ENCODE data around the gene RHCE. TPM values are rescaled to one million over a fixed set of nuclear protein-coding genes. Genes with fewer than 3 reads are reported as not detected.

The RHCE gene
- total and polyA plus RNA-seq, 2 experiments from 2014 or later: 0.15 to 0.17 TPM

DNA sequence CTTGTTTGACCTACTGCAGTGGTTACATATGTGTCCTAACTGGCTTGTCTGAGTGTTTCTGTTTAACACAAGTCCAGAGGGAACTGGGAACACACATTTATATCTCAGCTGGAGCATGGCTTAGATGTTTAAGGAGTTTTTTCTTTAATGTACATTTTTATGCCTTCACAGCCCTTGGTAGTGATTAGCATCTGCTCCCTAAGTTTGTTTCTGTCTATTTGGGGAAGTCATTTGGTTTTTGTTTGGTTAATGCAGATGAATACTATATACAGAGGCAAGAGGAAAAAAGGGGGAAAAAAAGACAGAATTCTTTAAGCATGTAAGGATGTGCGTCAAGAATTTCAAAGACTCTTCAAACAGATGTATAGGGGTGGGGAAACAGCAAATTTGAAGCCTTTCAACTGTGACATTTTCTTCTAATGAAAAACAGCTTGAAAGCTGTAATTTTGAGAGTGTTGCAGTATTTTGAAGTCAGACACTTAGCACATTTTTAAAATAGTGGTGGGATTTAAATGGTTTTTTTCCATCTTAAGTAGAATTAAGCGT lies 25.4 kb upstream of the RHCE start:
- Histone ChIP-seq H3K4me3 (no peak overlapping the region), H3K9me2 (ENCODE audit: insufficient read depth) (no peaks in the 10 kb centered on the region), H3K27me3 (ENCODE audit: insufficient read depth) (no peaks in the 10 kb centered on the region), H3F3A (replicated peaks; ENCODE audit: low read depth) (no peaks in the 10 kb centered on the region), H3K27ac (ENCODE audit: low read depth) (no peak overlapping the region), H3K79me2 (replicated peaks; ENCODE audit: insufficient read depth) (peaks cover 7% of the 10 kb centered on the region), H2AFZ (no peak overlapping the region), H4K20me1 (replicated peaks; ENCODE audit: insufficient read depth) (peaks cover 15% of the 10 kb centered on the region), H3K36me3 (ENCODE audit: insufficient read depth) (no peaks in the 10 kb centered on the region), H3K4me2 (no peak overlapping the region), H3K4me1 (ENCODE audit: insufficient read depth) (peaks cover 30% of the 10 kb centered on the region)
- H3K4me1 Mint-ChIP-seq: peaks cover 22% of the 10 kb centered on the region
- H3K9me3 Mint-ChIP-seq: no peaks in the 10 kb centered on the region
- peaks cover 8% of the 10 kb centered on the region; the same call in 1 of the 3 replicates for H3K36me3 Mint-ChIP-seq (ENCODE audit: low read depth)
- no peaks in the 10 kb centered on the region for H3K27me3 Mint-ChIP-seq (ENCODE audit: insufficient read depth, low read depth, poor library complexity)
- no peak overlapping the region for H3K27ac Mint-ChIP-seq
- ATAC-seq (no peak), DNase-seq (ENCODE audit: low spot score) (no peak)
- TF ChIP-seq, protein P1, sequence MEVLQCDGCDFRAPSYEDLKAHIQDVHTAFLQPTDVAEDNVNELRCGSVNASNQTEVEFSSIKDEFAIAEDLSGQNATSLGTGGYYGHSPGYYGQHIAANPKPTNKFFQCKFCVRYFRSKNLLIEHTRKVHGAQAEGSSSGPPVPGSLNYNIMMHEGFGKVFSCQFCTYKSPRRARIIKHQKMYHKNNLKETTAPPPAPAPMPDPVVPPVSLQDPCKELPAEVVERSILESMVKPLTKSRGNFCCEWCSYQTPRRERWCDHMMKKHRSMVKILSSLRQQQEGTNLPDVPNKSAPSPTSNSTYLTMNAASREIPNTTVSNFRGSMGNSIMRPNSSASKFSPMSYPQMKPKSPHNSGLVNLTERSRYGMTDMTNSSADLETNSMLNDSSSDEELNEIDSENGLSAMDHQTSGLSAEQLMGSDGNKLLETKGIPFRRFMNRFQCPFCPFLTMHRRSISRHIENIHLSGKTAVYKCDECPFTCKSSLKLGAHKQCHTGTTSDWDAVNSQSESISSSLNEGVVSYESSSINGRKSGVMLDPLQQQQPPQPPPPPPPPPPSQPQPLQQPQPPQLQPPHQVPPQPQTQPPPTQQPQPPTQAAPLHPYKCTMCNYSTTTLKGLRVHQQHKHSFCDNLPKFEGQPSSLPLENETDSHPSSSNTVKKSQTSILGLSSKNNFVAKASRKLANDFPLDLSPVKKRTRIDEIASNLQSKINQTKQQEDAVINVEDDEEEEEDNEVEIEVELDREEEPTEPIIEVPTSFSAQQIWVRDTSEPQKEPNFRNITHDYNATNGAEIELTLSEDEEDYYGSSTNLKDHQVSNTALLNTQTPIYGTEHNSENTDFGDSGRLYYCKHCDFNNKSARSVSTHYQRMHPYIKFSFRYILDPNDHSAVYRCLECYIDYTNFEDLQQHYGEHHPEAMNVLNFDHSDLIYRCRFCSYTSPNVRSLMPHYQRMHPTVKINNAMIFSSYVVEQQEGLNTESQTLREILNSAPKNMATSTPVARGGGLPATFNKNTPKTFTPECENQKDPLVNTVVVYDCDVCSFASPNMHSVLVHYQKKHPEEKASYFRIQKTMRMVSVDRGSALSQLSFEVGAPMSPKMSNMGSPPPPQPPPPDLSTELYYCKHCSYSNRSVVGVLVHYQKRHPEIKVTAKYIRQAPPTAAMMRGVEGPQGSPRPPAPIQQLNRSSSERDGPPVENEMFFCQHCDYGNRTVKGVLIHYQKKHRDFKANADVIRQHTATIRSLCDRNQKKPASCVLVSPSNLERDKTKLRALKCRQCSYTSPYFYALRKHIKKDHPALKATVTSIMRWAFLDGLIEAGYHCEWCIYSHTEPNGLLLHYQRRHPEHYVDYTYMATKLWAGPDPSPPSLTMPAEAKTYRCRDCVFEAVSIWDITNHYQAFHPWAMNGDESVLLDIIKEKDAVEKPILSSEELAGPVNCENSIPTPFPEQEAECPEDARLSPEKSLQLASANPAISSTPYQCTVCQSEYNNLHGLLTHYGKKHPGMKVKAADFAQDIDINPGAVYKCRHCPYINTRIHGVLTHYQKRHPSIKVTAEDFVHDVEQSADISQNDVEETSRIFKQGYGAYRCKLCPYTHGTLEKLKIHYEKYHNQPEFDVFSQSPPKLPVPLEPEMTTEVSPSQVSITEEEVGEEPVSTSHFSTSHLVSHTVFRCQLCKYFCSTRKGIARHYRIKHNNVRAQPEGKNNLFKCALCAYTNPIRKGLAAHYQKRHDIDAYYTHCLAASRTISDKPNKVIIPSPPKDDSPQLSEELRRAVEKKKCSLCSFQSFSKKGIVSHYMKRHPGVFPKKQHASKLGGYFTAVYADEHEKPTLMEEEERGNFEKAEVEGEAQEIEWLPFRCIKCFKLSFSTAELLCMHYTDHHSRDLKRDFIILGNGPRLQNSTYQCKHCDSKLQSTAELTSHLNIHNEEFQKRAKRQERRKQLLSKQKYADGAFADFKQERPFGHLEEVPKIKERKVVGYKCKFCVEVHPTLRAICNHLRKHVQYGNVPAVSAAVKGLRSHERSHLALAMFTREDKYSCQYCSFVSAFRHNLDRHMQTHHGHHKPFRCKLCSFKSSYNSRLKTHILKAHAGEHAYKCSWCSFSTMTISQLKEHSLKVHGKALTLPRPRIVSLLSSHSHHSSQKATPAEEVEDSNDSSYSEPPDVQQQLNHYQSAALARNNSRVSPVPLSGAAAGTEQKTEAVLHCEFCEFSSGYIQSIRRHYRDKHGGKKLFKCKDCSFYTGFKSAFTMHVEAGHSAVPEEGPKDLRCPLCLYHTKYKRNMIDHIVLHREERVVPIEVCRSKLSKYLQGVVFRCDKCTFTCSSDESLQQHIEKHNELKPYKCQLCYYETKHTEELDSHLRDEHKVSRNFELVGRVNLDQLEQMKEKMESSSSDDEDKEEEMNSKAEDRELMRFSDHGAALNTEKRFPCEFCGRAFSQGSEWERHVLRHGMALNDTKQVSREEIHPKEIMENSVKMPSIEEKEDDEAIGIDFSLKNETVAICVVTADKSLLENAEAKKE (CRISPR knock-in tag; IDR thresholded peaks at IDR 0.05): no peak
- TF ChIP-seq EZH2phosphoT487 (IDR thresholded peaks at IDR 0.05; ENCODE audit: unreplicated experiment) (no peak), POLR2AphosphoS5 (IDR thresholded peaks at IDR 0.05; ENCODE audit: low read depth) (no peak), STAT1 (IDR thresholded peaks at IDR 0.05; ENCODE audit: unreplicated experiment) (no peak), CREB1 (CRISPR knock-in tag; IDR thresholded peaks at IDR 0.05; ENCODE audit: low read depth) (no peak), JUNB (IDR thresholded peaks at IDR 0.05; ENCODE audit: unreplicated experiment) (no peak), ZNF331 (CRISPR knock-in tag; IDR thresholded peaks at IDR 0.05; ENCODE audit: low read depth) (no peak), ZNF114 (CRISPR knock-in tag; IDR thresholded peaks at IDR 0.05) (no peak), EZH2 (IDR thresholded peaks at IDR 0.05; ENCODE audit: low read depth, unreplicated experiment) (no peak), NANOG (IDR thresholded peaks at IDR 0.05; ENCODE audit: borderline replicate concordance) (no peak)
- TF ChIP-seq, protein P2, sequence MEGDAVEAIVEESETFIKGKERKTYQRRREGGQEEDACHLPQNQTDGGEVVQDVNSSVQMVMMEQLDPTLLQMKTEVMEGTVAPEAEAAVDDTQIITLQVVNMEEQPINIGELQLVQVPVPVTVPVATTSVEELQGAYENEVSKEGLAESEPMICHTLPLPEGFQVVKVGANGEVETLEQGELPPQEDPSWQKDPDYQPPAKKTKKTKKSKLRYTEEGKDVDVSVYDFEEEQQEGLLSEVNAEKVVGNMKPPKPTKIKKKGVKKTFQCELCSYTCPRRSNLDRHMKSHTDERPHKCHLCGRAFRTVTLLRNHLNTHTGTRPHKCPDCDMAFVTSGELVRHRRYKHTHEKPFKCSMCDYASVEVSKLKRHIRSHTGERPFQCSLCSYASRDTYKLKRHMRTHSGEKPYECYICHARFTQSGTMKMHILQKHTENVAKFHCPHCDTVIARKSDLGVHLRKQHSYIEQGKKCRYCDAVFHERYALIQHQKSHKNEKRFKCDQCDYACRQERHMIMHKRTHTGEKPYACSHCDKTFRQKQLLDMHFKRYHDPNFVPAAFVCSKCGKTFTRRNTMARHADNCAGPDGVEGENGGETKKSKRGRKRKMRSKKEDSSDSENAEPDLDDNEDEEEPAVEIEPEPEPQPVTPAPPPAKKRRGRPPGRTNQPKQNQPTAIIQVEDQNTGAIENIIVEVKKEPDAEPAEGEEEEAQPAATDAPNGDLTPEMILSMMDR (conservative IDR thresholded peaks at IDR 0.05; ENCODE audit: low read depth in 2 of 2): no peak
- TF ChIP-seq, protein P3, sequence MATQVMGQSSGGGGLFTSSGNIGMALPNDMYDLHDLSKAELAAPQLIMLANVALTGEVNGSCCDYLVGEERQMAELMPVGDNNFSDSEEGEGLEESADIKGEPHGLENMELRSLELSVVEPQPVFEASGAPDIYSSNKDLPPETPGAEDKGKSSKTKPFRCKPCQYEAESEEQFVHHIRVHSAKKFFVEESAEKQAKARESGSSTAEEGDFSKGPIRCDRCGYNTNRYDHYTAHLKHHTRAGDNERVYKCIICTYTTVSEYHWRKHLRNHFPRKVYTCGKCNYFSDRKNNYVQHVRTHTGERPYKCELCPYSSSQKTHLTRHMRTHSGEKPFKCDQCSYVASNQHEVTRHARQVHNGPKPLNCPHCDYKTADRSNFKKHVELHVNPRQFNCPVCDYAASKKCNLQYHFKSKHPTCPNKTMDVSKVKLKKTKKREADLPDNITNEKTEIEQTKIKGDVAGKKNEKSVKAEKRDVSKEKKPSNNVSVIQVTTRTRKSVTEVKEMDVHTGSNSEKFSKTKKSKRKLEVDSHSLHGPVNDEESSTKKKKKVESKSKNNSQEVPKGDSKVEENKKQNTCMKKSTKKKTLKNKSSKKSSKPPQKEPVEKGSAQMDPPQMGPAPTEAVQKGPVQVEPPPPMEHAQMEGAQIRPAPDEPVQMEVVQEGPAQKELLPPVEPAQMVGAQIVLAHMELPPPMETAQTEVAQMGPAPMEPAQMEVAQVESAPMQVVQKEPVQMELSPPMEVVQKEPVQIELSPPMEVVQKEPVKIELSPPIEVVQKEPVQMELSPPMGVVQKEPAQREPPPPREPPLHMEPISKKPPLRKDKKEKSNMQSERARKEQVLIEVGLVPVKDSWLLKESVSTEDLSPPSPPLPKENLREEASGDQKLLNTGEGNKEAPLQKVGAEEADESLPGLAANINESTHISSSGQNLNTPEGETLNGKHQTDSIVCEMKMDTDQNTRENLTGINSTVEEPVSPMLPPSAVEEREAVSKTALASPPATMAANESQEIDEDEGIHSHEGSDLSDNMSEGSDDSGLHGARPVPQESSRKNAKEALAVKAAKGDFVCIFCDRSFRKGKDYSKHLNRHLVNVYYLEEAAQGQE (IDR thresholded peaks at IDR 0.05; ENCODE audit: unreplicated experiment): no peak
- TF ChIP-seq, protein P4, sequence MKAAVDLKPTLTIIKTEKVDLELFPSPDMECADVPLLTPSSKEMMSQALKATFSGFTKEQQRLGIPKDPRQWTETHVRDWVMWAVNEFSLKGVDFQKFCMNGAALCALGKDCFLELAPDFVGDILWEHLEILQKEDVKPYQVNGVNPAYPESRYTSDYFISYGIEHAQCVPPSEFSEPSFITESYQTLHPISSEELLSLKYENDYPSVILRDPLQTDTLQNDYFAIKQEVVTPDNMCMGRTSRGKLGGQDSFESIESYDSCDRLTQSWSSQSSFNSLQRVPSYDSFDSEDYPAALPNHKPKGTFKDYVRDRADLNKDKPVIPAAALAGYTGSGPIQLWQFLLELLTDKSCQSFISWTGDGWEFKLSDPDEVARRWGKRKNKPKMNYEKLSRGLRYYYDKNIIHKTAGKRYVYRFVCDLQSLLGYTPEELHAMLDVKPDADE (IDR thresholded peaks at IDR 0.05): no peak
- H3K4me3 Mint-ChIP-seq: no peak overlapping the region
